ENCODE results near the gene EME2. TPM values are rescaled to one million over a fixed set of nuclear protein-coding genes. Genes with fewer than 3 reads are reported as not detected.

EME2 gene
- total RNA-seq, 3 donors from 2014 or later (not counting 1 experiment from before 2014, with no cell fraction given), result 30.0 to 33.8 (median 30.1) TPM

GRCh38 chr16:1762879-1763520 is 9.6 kb upstream of the EME2 start:
- Mint-ChIP-seq H3K27me3 (ENCODE audit: low read depth in 2 of 2) (no peaks in the 10 kb centered on the region), H3K9me3 (no peaks in the 10 kb centered on the region), H3K4me1 (no peaks in the 10 kb centered on the region), H3K36me3 (peaks cover 7% of the 10 kb centered on the region), H3K4me3 (no peak overlapping the region), H3K27ac (no peak overlapping the region)
- ATAC-seq, result no peak
- 96% methylated on average over 24 of the region's 24 CpGs for WGBS (ENCODE audit: insufficient coverage)
- H3K9me3 ChIP-seq (ENCODE audit: control insufficient read depth, insufficient read depth, low read length), result no peaks in the 10 kb centered on the region
- H3K27ac ChIP-seq (ENCODE audit: low read length), result no peak overlapping the region
- H3K4me3 ChIP-seq (ENCODE audit: low read length), result no peak overlapping the region
- intact Hi-C loops (cut with micrococcal nuclease), result no loop called here
- H3K36me3 ChIP-seq (ENCODE audit: control insufficient read depth, insufficient read depth, low read length), result peaks cover 60% of the 10 kb centered on the region
- no peak for DNase-seq
- no peak for TF ChIP-seq CTCF (IDR thresholded peaks at IDR 0.05)
- H3K27me3 ChIP-seq (ENCODE audit: control insufficient read depth, insufficient read depth, low read length), result no peaks in the 10 kb centered on the region
- H3K4me1 ChIP-seq (ENCODE audit: control insufficient read depth, insufficient read depth, low read length), result peaks cover 5% of the 10 kb centered on the region

DNA sequence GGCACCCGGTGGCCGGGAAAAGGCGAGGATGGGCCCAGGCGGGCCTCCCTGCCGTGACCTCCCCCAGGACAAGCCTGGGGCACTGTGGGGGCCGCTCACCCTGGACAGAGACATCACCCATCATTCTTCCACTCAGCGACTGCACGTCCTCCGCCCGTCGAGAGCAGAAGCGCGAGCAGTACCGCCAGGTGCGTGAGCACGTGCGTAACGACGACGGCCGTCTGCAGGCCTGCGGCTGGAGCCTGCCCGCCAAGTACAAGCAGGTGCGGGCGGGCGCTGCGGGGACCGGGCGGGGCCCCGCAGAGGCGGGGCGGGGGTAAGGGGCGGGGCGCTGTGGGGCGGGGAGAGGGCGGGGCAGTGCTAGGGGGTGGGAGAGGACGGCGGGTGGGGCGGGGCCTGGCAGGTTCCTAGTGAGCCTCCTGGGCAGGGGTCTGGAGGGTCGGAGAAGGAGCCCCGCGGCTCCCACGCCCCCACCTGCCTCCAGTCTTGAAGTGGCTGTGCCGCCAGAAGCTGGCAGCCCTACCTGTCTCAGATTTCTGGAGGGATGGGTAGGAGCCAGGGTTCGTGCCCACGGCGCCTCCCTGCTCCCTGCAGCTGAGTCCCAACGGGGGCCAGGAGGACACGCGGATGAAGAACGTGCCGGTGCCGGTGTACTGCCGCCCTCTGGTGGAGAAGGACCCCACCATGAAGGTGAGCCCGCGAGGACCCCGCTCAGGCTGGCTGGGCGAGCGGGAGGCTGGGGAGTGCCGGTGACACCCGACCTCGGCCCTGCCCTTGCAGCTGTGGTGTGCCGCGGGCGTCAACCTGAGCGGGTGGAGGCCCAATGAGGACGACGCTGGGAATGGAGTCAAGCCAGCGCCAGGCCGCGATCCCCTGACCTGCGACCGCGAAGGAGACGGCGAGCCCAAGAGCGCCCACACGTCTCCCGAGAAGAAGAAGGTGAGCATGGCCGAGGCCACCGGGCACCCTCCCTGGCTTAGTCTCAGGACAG is 8.8 kb upstream of the EME2 start:
- intact Hi-C loops (cut with micrococcal nuclease), result no loop called here
- DNase-seq (no peak), ATAC-seq (no peak)
- Mint-ChIP-seq H3K27me3 (ENCODE audit: low read depth in 2 of 2) (no peaks in the 10 kb centered on the region), H3K27ac (no peak overlapping the region), H3K36me3 (peaks cover 7% of the 10 kb centered on the region), H3K4me1 (no peaks in the 10 kb centered on the region), H3K9me3 (no peaks in the 10 kb centered on the region), H3K4me3 (no peak overlapping the region)
- Histone ChIP-seq H3K9me3 (ENCODE audit: control insufficient read depth, insufficient read depth, low read length) (no peaks in the 10 kb centered on the region), H3K4me3 (ENCODE audit: low read length) (no peak overlapping the region), H3K27me3 (ENCODE audit: control insufficient read depth, insufficient read depth, low read length) (no peaks in the 10 kb centered on the region), H3K4me1 (ENCODE audit: control insufficient read depth, insufficient read depth, low read length) (peaks cover 5% of the 10 kb centered on the region), H3K27ac (ENCODE audit: low read length) (no peak overlapping the region), H3K36me3 (ENCODE audit: control insufficient read depth, insufficient read depth, low read length) (peaks cover 65% of the 10 kb centered on the region)
- WGBS (ENCODE audit: insufficient coverage), result 94% methylated on average over 69 of the region's 81 CpGs
- no peak for TF ChIP-seq CTCF (IDR thresholded peaks at IDR 0.05)

DNA sequence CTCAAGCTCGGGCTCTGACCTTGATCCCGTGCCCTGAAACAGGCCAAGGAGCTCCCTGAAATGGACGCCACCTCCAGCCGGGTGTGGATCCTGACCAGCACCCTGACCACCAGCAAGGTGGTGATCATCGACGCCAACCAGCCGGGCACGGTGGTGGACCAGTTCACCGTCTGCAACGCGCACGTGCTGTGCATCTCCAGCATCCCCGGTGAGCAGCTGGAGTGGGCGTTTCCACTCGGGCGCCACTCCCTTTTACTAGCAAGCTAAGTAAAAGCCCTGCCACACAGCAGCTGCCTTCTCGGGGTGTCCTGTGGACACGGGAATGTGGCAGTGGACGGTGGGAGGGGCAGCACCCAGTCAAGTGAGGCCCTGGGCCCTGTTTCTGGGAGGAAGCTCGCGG is 7.6 kb upstream of the EME2 start:
- ATAC-seq (no peak), DNase-seq (no peak)
- Mint-ChIP-seq H3K27ac (no peak overlapping the region), H3K36me3 (peaks cover 7% of the 10 kb centered on the region), H3K4me1 (peaks cover 0 to 2% of the 10 kb centered on the region in 2 donors), H3K27me3 (ENCODE audit: low read depth in 2 of 2) (no peaks in the 10 kb centered on the region), H3K4me3 (no peak overlapping the region), H3K9me3 (no peaks in the 10 kb centered on the region)
- no peak for TF ChIP-seq CTCF (IDR thresholded peaks at IDR 0.05)
- intact Hi-C loops (cut with micrococcal nuclease), result no loop called here
- Histone ChIP-seq H3K9me3 (ENCODE audit: control insufficient read depth, insufficient read depth, low read length) (no peaks in the 10 kb centered on the region), H3K4me1 (ENCODE audit: control insufficient read depth, insufficient read depth, low read length) (peaks cover 10% of the 10 kb centered on the region), H3K27me3 (ENCODE audit: control insufficient read depth, insufficient read depth, low read length) (no peaks in the 10 kb centered on the region), H3K27ac (ENCODE audit: low read length) (no peak overlapping the region), H3K36me3 (ENCODE audit: control insufficient read depth, insufficient read depth, low read length) (peaks cover 63% of the 10 kb centered on the region), H3K4me3 (ENCODE audit: low read length) (no peak overlapping the region)
- 92% methylated on average over 19 of the region's 21 CpGs for WGBS (ENCODE audit: insufficient coverage)
